GM12892 (cell line): ENCODE results near the gene DBN1.

Experiments
- DNase-seq: peaks from one replicate; pipeline ENCODE4 v3.0.0; 2011; ENCODE audit not compliant: insufficient read length
- FAIRE-seq: peaks from 2 replicates; lab custom pipeline; 2011; peaks lifted over from hg19 to GRCh38; lab: Jason Lieb, UNC
- POLR2A ChIP-seq: IDR thresholded peaks from 2 replicates; pipeline ENCODE4 v1.6.1; 2011; ENCODE audit warnings: low read depth, low read length, control low read depth
- POLR2AphosphoS5 ChIP-seq: IDR thresholded peaks from 2 replicates; pipeline ENCODE4 v1.6.1; 2011; ENCODE audit warnings: low read depth, low read length, control low read depth
- TAF1 ChIP-seq: IDR thresholded peaks from 2 replicates; pipeline ENCODE4 v1.6.1; 2011; ENCODE audit warnings: low read depth, mild to moderate bottlenecking, control low read depth, low read length, borderline replicate concordance

The DBN1 gene

GRCh38 chr5:177447611-177448243, 25.7 kb downstream of the DBN1 start:
- TF ChIP-seq POLR2AphosphoS5: no peak
- TF ChIP-seq POLR2A: no peak; the same call in 1 of the 2 replicates
- TF ChIP-seq TAF1: no peak
- no peak for FAIRE-seq
- no peak for DNase-seq

GRCh38 chr5:177447066-177447610, 26.3 kb downstream of the DBN1 start:
- TF ChIP-seq TAF1 (no peak), POLR2AphosphoS5 (no peak), POLR2A (no peak)
- no peak for FAIRE-seq
- peak; percentile 83 for DNase-seq

GRCh38 chr5:177446200-177447065, 27.0 kb downstream of the DBN1 start, which contains the start of gene PRR7:
Gene PRR7, plus strand, starts transcription at chr5:177446814. Its CDS starts 8,254 bp downstream, at chr5:177455068.
- FAIRE-seq (peak; percentile 97), DNase-seq (peak; percentile 94)
- TF ChIP-seq TAF1 (no peak), POLR2AphosphoS5 (peak; percentile 93), POLR2A (peak; percentile 86)

GRCh38 chr5:177445917-177446199, 27.6 kb downstream of the DBN1 start:
- no peak for FAIRE-seq
- DNase-seq: no peak
- TF ChIP-seq TAF1 (no peak), POLR2AphosphoS5 (no peak), POLR2A (no peak)

- DNase-seq (no peak), FAIRE-seq (no peak)
- TF ChIP-seq POLR2A: peak; percentile 44; the same call in 1 of the 2 replicates
- TF ChIP-seq POLR2AphosphoS5: no peak
Measured at GRCh38 chr5:177445052-177445916, 28.1 kb downstream of the DBN1 start.

- FAIRE-seq (peak; percentile 95), DNase-seq (no peak)
- TF ChIP-seq POLR2A (no peak), POLR2AphosphoS5 (peak; percentile 69)
Measured at GRCh38 chr5:177444106-177445051, 29.1 kb downstream of the DBN1 start.

- no peak for FAIRE-seq
- TF ChIP-seq POLR2A (no peak; the same call in 1 of the 2 replicates), TAF1 (no peak), POLR2AphosphoS5 (no peak; the same call in none of the 2 replicates)
- DNase-seq: no peak
Measured at GRCh38 chr5:177443144-177443983, 30.1 kb downstream of the DBN1 start.

GRCh38 chr5:177442066-177442826, 31.2 kb downstream of the DBN1 start:
- TF ChIP-seq POLR2AphosphoS5: no peak; the same call in 1 of the 2 replicates
- no peak for TF ChIP-seq TAF1
- TF ChIP-seq POLR2A: no peak
- FAIRE-seq: no peak
- DNase-seq: no peak
